Measurements from ENCODE around the gene SLC35E2B.

Gene SLC35E2B

DNA sequence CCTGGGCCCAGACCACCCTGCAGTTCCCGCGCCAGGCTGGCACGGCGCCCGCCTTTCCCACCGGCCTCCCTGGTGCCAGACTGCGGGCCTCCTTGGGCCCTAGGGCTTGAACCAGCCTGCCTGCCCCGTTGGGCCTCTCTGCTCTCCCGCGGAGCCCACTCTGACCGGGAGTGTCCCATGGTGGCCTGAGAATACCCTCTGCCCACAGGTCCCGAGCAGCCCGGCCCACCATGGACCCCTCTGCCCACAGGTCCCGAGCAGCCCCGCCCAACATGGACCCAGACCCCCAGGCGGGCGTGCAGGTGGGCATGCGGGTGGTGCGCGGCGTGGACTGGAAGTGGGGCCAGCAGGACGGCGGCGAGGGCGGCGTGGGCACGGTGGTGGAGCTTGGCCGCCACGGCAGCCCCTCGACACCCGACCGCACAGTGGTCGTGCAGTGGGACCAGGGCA, 69.4 kb downstream of the SLC35E2B start:
- TF ChIP-seq ZFP3 (CRISPR knock-in tag; IDR thresholded peaks at IDR 0.05) (no peak), ESRRG (CRISPR knock-in tag; IDR thresholded peaks at IDR 0.05) (no peak), ZNF70 (CRISPR knock-in tag; IDR thresholded peaks at IDR 0.05) (no peak), GLIS3 (CRISPR knock-in tag; IDR thresholded peaks at IDR 0.05) (no peak), RARB (CRISPR knock-in tag; IDR thresholded peaks at IDR 0.05) (no peak), ZC3H10 (CRISPR knock-in tag; IDR thresholded peaks at IDR 0.05) (no peak), TCF4 (CRISPR knock-in tag; IDR thresholded peaks at IDR 0.05; ENCODE audit: borderline replicate concordance) (no peak), SNAI2 (CRISPR knock-in tag; IDR thresholded peaks at IDR 0.05) (no peak), BACH2 (CRISPR knock-in tag; IDR thresholded peaks at IDR 0.05; ENCODE audit: borderline replicate concordance) (no peak), ISL1 (CRISPR knock-in tag; IDR thresholded peaks at IDR 0.05) (no peak), TOX (CRISPR knock-in tag; IDR thresholded peaks at IDR 0.05; ENCODE audit: borderline replicate concordance) (no peak), ARNTL (CRISPR knock-in tag; IDR thresholded peaks at IDR 0.05; ENCODE audit: borderline replicate concordance, low read depth) (no peak)
- TF ChIP-seq, protein P1, sequence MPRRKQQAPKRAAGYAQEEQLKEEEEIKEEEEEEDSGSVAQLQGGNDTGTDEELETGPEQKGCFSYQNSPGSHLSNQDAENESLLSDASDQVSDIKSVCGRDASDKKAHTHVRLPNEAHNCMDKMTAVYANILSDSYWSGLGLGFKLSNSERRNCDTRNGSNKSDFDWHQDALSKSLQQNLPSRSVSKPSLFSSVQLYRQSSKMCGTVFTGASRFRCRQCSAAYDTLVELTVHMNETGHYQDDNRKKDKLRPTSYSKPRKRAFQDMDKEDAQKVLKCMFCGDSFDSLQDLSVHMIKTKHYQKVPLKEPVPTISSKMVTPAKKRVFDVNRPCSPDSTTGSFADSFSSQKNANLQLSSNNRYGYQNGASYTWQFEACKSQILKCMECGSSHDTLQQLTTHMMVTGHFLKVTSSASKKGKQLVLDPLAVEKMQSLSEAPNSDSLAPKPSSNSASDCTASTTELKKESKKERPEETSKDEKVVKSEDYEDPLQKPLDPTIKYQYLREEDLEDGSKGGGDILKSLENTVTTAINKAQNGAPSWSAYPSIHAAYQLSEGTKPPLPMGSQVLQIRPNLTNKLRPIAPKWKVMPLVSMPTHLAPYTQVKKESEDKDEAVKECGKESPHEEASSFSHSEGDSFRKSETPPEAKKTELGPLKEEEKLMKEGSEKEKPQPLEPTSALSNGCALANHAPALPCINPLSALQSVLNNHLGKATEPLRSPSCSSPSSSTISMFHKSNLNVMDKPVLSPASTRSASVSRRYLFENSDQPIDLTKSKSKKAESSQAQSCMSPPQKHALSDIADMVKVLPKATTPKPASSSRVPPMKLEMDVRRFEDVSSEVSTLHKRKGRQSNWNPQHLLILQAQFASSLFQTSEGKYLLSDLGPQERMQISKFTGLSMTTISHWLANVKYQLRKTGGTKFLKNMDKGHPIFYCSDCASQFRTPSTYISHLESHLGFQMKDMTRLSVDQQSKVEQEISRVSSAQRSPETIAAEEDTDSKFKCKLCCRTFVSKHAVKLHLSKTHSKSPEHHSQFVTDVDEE (CRISPR knock-in tag; IDR thresholded peaks at IDR 0.05): no peak
- TF ChIP-seq, protein P2, sequence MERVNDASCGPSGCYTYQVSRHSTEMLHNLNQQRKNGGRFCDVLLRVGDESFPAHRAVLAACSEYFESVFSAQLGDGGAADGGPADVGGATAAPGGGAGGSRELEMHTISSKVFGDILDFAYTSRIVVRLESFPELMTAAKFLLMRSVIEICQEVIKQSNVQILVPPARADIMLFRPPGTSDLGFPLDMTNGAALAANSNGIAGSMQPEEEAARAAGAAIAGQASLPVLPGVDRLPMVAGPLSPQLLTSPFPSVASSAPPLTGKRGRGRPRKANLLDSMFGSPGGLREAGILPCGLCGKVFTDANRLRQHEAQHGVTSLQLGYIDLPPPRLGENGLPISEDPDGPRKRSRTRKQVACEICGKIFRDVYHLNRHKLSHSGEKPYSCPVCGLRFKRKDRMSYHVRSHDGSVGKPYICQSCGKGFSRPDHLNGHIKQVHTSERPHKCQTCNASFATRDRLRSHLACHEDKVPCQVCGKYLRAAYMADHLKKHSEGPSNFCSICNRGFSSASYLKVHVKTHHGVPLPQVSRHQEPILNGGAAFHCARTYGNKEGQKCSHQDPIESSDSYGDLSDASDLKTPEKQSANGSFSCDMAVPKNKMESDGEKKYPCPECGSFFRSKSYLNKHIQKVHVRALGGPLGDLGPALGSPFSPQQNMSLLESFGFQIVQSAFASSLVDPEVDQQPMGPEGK (CRISPR knock-in tag; IDR thresholded peaks at IDR 0.05; ENCODE audit: borderline replicate concordance): no peak
- TF ChIP-seq, protein P3, sequence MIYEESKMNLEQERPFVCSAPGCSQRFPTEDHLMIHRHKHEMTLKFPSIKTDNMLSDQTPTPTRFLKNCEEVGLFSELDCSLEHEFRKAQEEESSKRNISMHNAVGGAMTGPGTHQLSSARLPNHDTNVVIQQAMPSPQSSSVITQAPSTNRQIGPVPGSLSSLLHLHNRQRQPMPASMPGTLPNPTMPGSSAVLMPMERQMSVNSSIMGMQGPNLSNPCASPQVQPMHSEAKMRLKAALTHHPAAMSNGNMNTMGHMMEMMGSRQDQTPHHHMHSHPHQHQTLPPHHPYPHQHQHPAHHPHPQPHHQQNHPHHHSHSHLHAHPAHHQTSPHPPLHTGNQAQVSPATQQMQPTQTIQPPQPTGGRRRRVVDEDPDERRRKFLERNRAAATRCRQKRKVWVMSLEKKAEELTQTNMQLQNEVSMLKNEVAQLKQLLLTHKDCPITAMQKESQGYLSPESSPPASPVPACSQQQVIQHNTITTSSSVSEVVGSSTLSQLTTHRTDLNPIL (CRISPR knock-in tag; IDR thresholded peaks at IDR 0.05; ENCODE audit: low read depth): no peak
- ATAC-seq: no peak

DNA sequence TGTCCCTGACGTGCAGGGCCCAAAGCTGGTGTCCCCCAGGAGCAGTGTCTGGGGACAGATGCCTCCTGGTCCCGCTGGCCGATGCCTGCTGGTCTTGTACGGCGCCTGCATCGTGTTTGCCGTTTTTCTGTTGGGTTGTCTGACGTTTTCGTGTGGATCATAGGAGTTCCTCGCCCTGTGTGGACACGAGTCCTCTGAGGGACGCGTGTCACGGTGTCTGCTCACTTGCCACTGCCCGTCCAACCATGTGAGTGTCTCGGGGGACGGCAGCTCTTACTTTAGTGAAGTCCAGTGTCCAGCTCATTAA, 69.9 kb downstream of the SLC35E2B start:
- TF ChIP-seq ZNF70 (CRISPR knock-in tag; IDR thresholded peaks at IDR 0.05) (no peak), ISL1 (CRISPR knock-in tag; IDR thresholded peaks at IDR 0.05) (no peak), ZFP3 (CRISPR knock-in tag; IDR thresholded peaks at IDR 0.05) (no peak), SNAI2 (CRISPR knock-in tag; IDR thresholded peaks at IDR 0.05) (no peak)
- TF ChIP-seq, protein P4, sequence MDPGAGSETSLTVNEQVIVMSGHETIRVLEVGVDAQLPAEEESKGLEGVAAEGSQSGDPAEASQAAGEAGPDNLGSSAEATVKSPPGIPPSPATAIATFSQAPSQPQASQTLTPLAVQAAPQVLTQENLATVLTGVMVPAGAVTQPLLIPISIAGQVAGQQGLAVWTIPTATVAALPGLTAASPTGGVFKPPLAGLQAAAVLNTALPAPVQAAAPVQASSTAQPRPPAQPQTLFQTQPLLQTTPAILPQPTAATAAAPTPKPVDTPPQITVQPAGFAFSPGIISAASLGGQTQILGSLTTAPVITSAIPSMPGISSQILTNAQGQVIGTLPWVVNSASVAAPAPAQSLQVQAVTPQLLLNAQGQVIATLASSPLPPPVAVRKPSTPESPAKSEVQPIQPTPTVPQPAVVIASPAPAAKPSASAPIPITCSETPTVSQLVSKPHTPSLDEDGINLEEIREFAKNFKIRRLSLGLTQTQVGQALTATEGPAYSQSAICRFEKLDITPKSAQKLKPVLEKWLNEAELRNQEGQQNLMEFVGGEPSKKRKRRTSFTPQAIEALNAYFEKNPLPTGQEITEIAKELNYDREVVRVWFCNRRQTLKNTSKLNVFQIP (CRISPR knock-in tag; IDR thresholded peaks at IDR 0.05; ENCODE audit: borderline replicate concordance, low read depth): no peak
- TF ChIP-seq, protein P5, sequence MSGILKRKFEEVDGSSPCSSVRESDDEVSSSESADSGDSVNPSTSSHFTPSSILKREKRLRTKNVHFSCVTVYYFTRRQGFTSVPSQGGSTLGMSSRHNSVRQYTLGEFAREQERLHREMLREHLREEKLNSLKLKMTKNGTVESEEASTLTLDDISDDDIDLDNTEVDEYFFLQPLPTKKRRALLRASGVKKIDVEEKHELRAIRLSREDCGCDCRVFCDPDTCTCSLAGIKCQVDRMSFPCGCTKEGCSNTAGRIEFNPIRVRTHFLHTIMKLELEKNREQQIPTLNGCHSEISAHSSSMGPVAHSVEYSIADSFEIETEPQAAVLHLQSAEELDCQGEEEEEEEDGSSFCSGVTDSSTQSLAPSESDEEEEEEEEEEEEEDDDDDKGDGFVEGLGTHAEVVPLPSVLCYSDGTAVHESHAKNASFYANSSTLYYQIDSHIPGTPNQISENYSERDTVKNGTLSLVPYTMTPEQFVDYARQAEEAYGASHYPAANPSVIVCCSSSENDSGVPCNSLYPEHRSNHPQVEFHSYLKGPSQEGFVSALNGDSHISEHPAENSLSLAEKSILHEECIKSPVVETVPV (CRISPR knock-in tag; IDR thresholded peaks at IDR 0.05): no peak
- ATAC-seq: no peak

DNA sequence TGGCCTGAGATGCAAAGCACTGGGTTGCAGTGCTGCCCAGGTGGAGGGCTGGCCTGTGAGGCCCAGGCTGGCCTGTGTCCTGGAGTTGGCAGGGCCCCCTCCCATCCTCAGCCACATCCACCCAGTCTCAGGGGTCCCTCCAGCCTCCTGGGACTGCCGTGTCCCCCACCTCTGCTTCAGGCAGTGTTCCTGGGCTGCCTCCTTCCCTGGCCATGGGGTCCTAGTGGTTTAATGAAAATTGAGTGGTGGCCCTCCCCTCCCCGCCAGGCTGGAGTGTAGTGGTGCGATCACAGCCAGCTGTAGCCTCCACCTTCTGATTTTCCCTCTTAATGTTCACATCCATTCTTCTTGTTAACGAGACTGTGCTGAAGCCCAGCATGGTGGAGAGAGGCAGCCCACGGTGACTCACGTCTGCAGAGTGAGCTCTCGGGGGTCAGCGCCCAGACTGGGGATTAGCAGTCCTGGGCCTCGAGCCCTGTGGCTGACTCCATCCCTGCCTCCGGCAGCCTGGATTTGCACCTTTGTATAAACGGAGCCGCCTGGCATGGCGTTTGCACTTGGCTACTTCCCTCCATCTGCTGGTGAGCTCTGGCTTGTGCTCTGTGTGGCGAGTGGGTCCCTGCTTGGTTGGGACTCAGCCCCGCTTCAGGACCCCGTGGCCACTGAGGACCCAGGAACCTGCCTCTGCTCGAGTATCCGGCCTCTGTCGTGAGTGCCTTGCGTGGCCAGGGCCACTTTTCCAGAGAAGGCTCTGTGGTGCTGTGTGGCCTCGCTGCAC, 70.4 kb downstream of the SLC35E2B start:
- ATAC-seq: no peak
- TF ChIP-seq ZFP30 (CRISPR knock-in tag; IDR thresholded peaks at IDR 0.05) (no peak), TCF4 (CRISPR knock-in tag; IDR thresholded peaks at IDR 0.05; ENCODE audit: borderline replicate concordance) (no peak), BACH2 (CRISPR knock-in tag; IDR thresholded peaks at IDR 0.05; ENCODE audit: borderline replicate concordance) (no peak), OSR1 (CRISPR knock-in tag; IDR thresholded peaks at IDR 0.05) (no peak), ZNF8 (CRISPR knock-in tag; IDR thresholded peaks at IDR 0.05) (no peak), ARNTL (CRISPR knock-in tag; IDR thresholded peaks at IDR 0.05; ENCODE audit: borderline replicate concordance, low read depth) (no peak), ZNF70 (CRISPR knock-in tag; IDR thresholded peaks at IDR 0.05) (no peak)
- TF ChIP-seq, protein P4 (CRISPR knock-in tag; IDR thresholded peaks at IDR 0.05; ENCODE audit: borderline replicate concordance, low read depth): no peak

Data from SK-N-SH treated with all-trans-retinoic acid at 6 μM for 48 hours (cell line).